Activated naive CD8-positive, alpha-beta T cell treated with anti-CD3 and anti-CD28 coated beads, Interleukin-2, amount 10 ng/mL, durations not matched to agents 7 days and 5 days (primary cell): ENCODE results near the gene TMIGD3. TPM values are rescaled to one million over a fixed set of nuclear protein-coding genes. Genes with fewer than 3 reads are reported as not detected.

Source experiments
- ATAC-seq: fragments of 150-1000 bp; cut with Tn5 transposase; one replicate; pipeline ENCODE4 v1.10.0; 2021; ENCODE audit warnings: low read depth, moderate library complexity
- POLR2A ChIA-PET: fragments of 350-600 bp; sonication (Branson Sonifier 250); formaldehyde crosslinking; loops from one replicate; lab custom pipeline; 2021; ENCODE audit warnings: antibody characterized with exemption; lab: Charles Lee
- DNase-seq: peaks from one replicate; pipeline ENCODE4 v3.0.0; 2021
- H3K27ac Mint-ChIP-seq: one replicate; pipeline ENCODE4 v1.8.0; 2022; ENCODE audit warnings: mild to moderate bottlenecking, mixed read lengths
- H3K27me3 Mint-ChIP-seq: one replicate; pipeline ENCODE4 v1.8.0; 2022; ENCODE audit warnings: mild to moderate bottlenecking, moderate library complexity, mixed read lengths
- H3K36me3 Mint-ChIP-seq: one replicate; pipeline ENCODE4 v1.8.0; 2021; ENCODE audit warnings: mild to moderate bottlenecking, mixed read lengths
- H3K4me1 Mint-ChIP-seq: one replicate; pipeline ENCODE4 v1.8.0; 2021; ENCODE audit warnings: mixed read lengths
- H3K4me3 Mint-ChIP-seq: one replicate; pipeline ENCODE4 v1.8.0; 2022; ENCODE audit warnings: mild to moderate bottlenecking, moderate library complexity, mixed read lengths
- H3K9me3 Mint-ChIP-seq: one replicate; pipeline ENCODE4 v1.8.0; 2021; ENCODE audit warnings: mixed read lengths
- total RNA-seq, 2 experiments: library from RNA; stranded (reverse); gene quantifications; one replicate each; pipeline ENCODE4 v1.2.3, GENCODE V29; 2021

The TMIGD3 gene
- total RNA-seq, 2 experiments from 2014 or later, result 0.42 TPM; not detected in 1

DNA sequence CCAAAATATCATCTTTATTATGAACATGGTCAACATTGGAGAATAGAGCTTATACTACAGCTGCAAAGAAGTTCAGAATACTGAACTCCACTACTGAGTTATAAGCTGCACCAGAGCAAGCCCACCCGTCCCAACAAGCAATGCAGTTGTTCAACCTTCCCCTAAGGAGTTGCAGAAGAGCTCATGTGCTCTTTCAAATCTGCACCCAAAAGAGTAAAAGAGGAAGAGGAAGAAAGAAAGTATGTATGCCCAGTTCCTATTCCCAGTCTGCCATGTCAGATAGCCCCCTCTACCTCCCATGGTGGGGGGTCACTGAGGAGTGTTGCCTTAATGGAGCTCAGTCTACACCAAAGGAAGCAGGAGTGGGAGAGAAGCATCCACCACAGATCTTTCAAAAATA is 22.8 kb downstream of the TMIGD3 start:
- ATAC-seq (no peak), DNase-seq (no peak)
- no peak overlapping the region for H3K27ac Mint-ChIP-seq
- POLR2A ChIA-PET, result interaction anchor here (1.2 to 4.0 kb wide), 3 partner anchors 10 to 27 kb away, joined by 3 to 17 read pairs (median 7); no protein-coding TSS in a partner anchor
- no peaks in the 10 kb centered on the region for H3K9me3 Mint-ChIP-seq
- H3K27me3 Mint-ChIP-seq, result peaks cover 5% of the 10 kb centered on the region
- peaks cover 17% of the 10 kb centered on the region for H3K36me3 Mint-ChIP-seq
- H3K4me1 Mint-ChIP-seq, result peaks cover 41% of the 10 kb centered on the region
- no peak overlapping the region for H3K4me3 Mint-ChIP-seq

DNA sequence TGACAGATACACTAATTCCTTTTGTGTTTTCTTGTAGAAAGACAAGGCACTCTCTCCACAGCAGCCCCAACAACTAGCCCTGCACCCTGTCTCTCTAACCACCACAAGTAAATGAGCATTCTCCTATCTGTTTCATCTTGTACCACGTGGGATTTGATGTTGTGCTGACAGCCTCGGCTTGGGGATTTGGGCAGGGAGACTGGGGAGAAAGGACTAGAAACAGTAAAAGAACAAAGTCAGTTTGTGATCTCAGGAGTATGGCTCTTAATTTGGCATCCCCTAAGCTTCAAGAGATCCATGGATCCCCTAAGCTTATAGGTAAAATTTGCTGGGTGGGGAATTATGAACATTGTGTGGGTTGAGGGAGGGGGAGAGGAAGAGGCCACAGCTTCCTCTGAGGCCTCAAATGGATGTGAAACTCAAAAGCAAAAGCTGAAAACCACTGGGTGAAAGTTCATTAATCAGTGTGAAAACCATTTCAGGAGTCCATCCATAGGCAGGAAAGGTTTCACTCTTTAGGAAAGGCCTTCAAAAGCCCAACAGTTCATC is 26.6 kb downstream of the TMIGD3 start:
- POLR2A ChIA-PET, result interaction anchor here (0.9 to 8.8 kb wide), 9 partner anchors 20 to 263 kb away, joined by 3 to 80 read pairs (median 4); partner anchors contain the start of genes ATP5PB and WDR77
- peak overlapping the region; percentile 72 for H3K4me3 Mint-ChIP-seq
- peaks cover 55% of the 10 kb centered on the region for H3K4me1 Mint-ChIP-seq
- peak; percentile 90 for ATAC-seq
- H3K27me3 Mint-ChIP-seq, result peaks cover 3% of the 10 kb centered on the region
- DNase-seq, result no peak
- peaks cover 1% of the 10 kb centered on the region for H3K9me3 Mint-ChIP-seq
- peak overlapping the region; percentile 84 for H3K27ac Mint-ChIP-seq
- peaks cover 26% of the 10 kb centered on the region for H3K36me3 Mint-ChIP-seq

DNA sequence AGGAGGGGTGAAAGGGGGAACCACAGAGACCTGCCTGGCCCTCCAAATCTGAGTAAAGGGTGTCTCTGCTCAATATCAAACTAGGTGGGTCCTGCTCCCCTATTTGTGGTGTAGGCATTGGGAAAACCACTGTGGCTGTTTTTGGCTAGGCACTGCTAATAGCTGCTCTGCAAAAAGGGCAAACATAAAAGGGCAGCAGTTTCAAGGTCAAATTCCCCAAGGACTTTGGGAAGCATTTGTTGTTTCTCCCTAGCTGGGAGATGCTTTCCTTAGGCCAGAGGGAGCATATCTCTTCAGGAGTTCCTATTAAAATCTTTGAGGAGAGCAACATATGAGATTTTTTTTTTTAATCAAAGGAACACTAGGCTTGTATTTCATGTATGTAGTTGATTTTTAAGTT is 27.2 kb downstream of the TMIGD3 start:
- POLR2A ChIA-PET, result interaction anchor here (0.8 to 8.8 kb wide), 11 partner anchors 19 to 512 kb away, joined by 3 to 80 read pairs (median 3); partner anchors contain the start of genes ADORA3, ATP5PB, DENND2D and TMIGD3

DNA sequence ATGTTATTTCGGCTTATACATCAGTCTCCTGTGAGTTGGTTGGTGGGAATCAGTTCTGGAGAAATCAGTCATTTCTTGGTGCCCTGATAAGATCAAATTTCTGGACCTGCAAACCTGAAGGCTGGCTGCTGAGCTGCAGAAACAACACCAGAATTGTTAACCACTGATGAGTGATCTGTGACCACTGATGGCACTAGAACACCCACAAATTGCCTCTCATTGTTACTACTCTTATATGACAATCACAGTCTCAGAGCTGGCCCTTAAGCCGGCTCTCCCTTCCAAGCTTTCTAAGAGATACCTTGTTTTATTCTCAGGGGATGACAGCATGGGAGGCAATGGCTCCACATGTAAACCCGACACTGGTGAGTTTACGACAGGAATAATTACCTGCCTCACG is 27.7 kb downstream of the TMIGD3 start:
- POLR2A ChIA-PET, result interaction anchor here (0.8 to 8.8 kb wide), 9 partner anchors 19 to 511 kb away, joined by 3 to 80 read pairs (median 4); partner anchors contain the start of genes ADORA3, ATP5PB, DENND2D and TMIGD3
- Mint-ChIP-seq H3K27ac (peak overlapping the region; percentile 84), H3K4me3 (peak overlapping the region; percentile 72), H3K4me1 (peaks cover 47% of the 10 kb centered on the region), H3K9me3 (peaks cover 1% of the 10 kb centered on the region), H3K27me3 (peaks cover 3% of the 10 kb centered on the region), H3K36me3 (peaks cover 26% of the 10 kb centered on the region)
- ATAC-seq, result peak; percentile 13
- DNase-seq, result no peak

More for the DNA sequence above, 27.2 kb downstream of the TMIGD3 start:
- peaks cover 3% of the 10 kb centered on the region for H3K27me3 Mint-ChIP-seq
- peaks cover 1% of the 10 kb centered on the region for H3K9me3 Mint-ChIP-seq
- DNase-seq, result no peak
- H3K27ac Mint-ChIP-seq, result peak overlapping the region; percentile 84
- H3K36me3 Mint-ChIP-seq, result peaks cover 26% of the 10 kb centered on the region
- H3K4me1 Mint-ChIP-seq, result peaks cover 50% of the 10 kb centered on the region
- no peak for ATAC-seq
- peak overlapping the region; percentile 72 for H3K4me3 Mint-ChIP-seq

DNA sequence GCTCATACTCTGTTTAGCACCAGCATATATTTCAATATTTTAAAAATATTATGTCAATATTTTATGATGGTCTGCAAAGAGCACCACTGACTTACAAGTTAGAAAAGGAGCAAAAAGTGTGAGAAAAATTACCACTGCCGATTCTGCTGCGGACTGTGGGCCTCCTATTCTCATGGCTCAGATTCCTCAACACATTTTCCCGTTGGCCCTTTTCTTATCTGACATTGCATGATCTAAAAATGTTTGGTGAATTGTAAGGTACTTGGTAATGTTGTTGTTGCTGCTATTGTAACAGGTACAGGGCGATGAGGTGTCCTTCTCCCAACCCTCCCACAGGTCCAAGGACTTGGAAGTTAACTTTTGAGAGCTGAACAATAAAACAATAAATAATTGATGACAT is 28.9 kb downstream of the TMIGD3 start:
- peaks cover 1% of the 10 kb centered on the region for H3K9me3 Mint-ChIP-seq
- H3K36me3 Mint-ChIP-seq, result peaks cover 26% of the 10 kb centered on the region
- peaks cover 2% of the 10 kb centered on the region for H3K27me3 Mint-ChIP-seq
- H3K27ac Mint-ChIP-seq, result peak overlapping the region; percentile 86
- POLR2A ChIA-PET, result interaction anchor here (0.6 to 8.8 kb wide), 4 partner anchors 26 to 260 kb away, joined by 4 to 80 read pairs (median 17); partner anchors contain the start of genes ATP5PB and WDR77
- ATAC-seq, result no peak
- DNase-seq, result no peak
- peaks cover 45% of the 10 kb centered on the region for H3K4me1 Mint-ChIP-seq
- H3K4me3 Mint-ChIP-seq, result peak overlapping the region; percentile 72

DNA sequence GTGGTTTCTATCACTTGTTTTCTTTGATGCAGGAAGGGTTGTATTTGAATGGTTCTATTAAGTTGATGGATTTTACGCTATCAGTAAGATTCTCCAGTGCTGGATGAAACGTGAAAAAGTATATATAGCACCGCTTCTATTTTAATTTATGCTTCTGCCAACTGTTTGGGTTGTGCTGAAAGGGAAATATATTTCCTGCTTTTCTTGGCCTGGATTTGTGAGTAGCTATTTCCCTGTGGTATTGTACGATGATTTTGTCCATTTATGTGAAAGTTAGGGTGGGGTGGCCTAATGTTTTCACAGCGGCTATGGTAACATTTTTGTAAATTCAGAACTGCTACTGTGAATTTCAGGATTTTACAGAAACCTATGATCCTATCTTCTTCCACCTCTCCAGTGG is 29.3 kb downstream of the TMIGD3 start:
- Mint-ChIP-seq H3K4me1 (peaks cover 45% of the 10 kb centered on the region), H3K4me3 (peak overlapping the region; percentile 72), H3K36me3 (peaks cover 26% of the 10 kb centered on the region), H3K9me3 (peaks cover 1% of the 10 kb centered on the region), H3K27ac (peak overlapping the region; percentile 86), H3K27me3 (no peaks in the 10 kb centered on the region)
- ATAC-seq (no peak), DNase-seq (no peak)
- POLR2A ChIA-PET, result interaction anchor here (0.6 to 8.8 kb wide), 3 partner anchors 25 to 259 kb away, joined by 4 to 80 read pairs (median 29); partner anchors contain the start of genes ATP5PB and WDR77

DNA sequence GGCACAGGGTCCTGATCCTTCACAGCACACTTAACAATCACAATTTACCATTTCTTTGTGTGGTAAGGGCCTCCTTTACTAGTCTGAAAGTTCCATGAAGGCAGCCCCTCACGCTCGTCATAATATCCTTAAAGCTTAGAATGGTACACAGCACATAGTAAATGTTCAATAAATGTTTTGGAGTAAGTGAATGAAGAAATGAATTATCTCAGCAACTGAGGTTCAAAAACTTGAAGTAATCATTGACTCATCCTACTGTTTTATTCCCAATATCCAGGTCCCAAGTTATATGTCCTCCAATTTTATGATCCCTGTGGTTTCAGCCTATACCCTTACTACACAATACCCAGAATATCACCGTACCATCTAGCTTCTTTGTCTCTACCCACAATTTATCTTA is 31.9 kb downstream of the TMIGD3 start:
- peaks cover 11% of the 10 kb centered on the region for H3K36me3 Mint-ChIP-seq
- H3K4me1 Mint-ChIP-seq, result peaks cover 29% of the 10 kb centered on the region
- POLR2A ChIA-PET, result interaction anchor here (0.6 to 8.8 kb wide), 12 partner anchors 9 to 289 kb away, joined by 3 to 80 read pairs (median 4); partner anchors contain the start of genes ATP5PB and WDR77
- no peak overlapping the region for H3K4me3 Mint-ChIP-seq
- ATAC-seq (no peak), DNase-seq (no peak)
- no peaks in the 10 kb centered on the region for H3K27me3 Mint-ChIP-seq
- peaks cover 1% of the 10 kb centered on the region for H3K9me3 Mint-ChIP-seq
- H3K27ac Mint-ChIP-seq, result no peak overlapping the region

DNA sequence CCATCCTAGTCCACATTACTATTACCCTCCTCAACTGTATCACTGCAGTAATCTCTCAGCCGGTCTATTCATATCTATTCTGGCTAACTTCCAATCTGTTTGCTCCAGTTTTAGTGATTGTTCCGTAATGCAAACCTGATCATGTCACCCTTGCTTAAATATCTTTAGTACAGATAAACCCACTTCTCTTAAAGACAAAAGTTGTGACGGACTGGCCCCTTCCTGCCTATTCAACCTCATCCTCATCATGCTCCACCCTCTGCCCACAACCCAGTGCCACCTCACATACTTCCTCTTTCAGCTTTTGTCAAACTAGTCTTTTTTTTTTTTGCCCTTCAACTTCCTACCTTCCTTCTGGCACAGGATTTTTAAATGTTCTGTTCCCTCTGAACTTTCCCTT is 32.4 kb downstream of the TMIGD3 start:
- DNase-seq (peak; percentile 53), ATAC-seq (peak; percentile 88)
- Mint-ChIP-seq H3K36me3 (peaks cover 11% of the 10 kb centered on the region), H3K27me3 (no peaks in the 10 kb centered on the region), H3K9me3 (peaks cover 1% of the 10 kb centered on the region), H3K27ac (no peak overlapping the region), H3K4me1 (peaks cover 25% of the 10 kb centered on the region), H3K4me3 (no peak overlapping the region)
- POLR2A ChIA-PET, result interaction anchor here (0.6 to 8.8 kb wide), 13 partner anchors 8 to 289 kb away, joined by 3 to 80 read pairs (median 4); partner anchors contain the start of genes ATP5PB and WDR77

DNA sequence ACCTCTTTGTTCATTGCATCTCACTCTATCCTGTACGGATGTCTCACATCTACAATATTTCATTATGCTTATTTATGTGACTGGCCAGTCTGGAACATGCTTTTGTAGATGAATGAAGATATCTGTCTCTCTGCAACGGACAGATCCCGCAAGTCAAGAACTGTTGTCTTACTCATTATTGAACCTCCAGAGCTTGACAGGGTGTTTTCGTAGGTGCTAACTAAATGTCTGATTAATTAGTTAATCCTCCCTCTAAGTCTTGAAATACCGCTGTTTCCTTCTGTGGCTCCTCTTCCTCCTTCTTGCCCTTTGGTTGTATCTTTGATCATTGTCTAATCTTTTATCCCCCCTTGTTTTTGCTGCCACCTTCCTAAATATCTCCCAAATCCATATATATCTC is 32.8 kb downstream of the TMIGD3 start:
- H3K4me3 Mint-ChIP-seq, result no peak overlapping the region
- H3K36me3 Mint-ChIP-seq, result peaks cover 10% of the 10 kb centered on the region
- no peak overlapping the region for H3K27ac Mint-ChIP-seq
- DNase-seq, result no peak
- peak; percentile 13 for ATAC-seq
- peaks cover 1% of the 10 kb centered on the region for H3K9me3 Mint-ChIP-seq
- peaks cover 21% of the 10 kb centered on the region for H3K4me1 Mint-ChIP-seq
- POLR2A ChIA-PET, result interaction anchor here (0.6 to 8.8 kb wide), 9 partner anchors 9 to 271 kb away, joined by 3 to 80 read pairs (median 4); partner anchors contain the start of genes ATP5PB and WDR77
- no peaks in the 10 kb centered on the region for H3K27me3 Mint-ChIP-seq

DNA sequence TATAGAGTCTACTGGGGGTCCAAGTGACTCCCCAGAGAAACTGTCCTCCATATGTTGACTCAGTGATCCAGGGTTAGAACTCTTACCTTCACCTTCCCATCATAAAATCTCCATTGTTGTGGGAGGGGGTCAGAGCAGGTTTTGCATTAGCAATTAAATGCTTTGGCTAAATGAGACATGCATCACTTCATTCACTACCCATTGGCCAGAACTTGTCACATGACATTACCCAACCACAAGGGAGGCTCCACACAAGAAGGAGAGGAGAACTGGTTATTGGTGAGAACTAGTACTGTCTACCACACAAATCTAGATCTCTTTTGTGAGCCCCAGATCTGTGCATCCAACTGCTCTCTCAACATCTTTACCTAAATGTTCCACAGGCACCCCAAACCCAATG is 33.9 kb downstream of the TMIGD3 start:
- POLR2A ChIA-PET, result no interaction called here
- Mint-ChIP-seq H3K4me1 (peaks cover 18% of the 10 kb centered on the region), H3K9me3 (peaks cover 1% of the 10 kb centered on the region), H3K4me3 (no peak overlapping the region), H3K27me3 (no peaks in the 10 kb centered on the region), H3K27ac (no peak overlapping the region), H3K36me3 (peaks cover 13% of the 10 kb centered on the region)
- DNase-seq (no peak), ATAC-seq (no peak)

DNA sequence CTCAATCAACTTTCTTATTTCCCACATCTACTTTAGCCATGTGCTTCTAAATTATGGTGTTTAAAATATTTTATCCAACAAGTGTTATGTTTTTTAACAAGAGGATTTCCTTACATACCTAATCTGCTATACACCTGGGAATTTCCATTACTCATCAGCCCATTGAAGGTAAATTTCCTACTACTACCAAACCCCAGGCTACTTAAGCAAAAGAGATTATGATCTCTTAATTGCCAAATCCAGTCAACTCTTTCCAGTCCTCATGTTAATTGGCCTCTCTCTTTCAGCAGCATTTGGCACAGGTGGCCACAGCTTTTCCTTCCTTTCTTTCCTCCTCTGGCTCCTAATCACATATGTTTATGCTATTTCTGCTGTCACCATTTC is 34.7 kb downstream of the TMIGD3 start:
- DNase-seq (no peak), ATAC-seq (no peak)
- H3K27ac Mint-ChIP-seq, result no peak overlapping the region
- H3K4me3 Mint-ChIP-seq, result no peak overlapping the region
- POLR2A ChIA-PET, result no interaction called here
- H3K36me3 Mint-ChIP-seq, result peaks cover 21% of the 10 kb centered on the region
- H3K4me1 Mint-ChIP-seq, result peaks cover 17% of the 10 kb centered on the region
- no peaks in the 10 kb centered on the region for H3K27me3 Mint-ChIP-seq
- H3K9me3 Mint-ChIP-seq, result peaks cover 1% of the 10 kb centered on the region

DNA sequence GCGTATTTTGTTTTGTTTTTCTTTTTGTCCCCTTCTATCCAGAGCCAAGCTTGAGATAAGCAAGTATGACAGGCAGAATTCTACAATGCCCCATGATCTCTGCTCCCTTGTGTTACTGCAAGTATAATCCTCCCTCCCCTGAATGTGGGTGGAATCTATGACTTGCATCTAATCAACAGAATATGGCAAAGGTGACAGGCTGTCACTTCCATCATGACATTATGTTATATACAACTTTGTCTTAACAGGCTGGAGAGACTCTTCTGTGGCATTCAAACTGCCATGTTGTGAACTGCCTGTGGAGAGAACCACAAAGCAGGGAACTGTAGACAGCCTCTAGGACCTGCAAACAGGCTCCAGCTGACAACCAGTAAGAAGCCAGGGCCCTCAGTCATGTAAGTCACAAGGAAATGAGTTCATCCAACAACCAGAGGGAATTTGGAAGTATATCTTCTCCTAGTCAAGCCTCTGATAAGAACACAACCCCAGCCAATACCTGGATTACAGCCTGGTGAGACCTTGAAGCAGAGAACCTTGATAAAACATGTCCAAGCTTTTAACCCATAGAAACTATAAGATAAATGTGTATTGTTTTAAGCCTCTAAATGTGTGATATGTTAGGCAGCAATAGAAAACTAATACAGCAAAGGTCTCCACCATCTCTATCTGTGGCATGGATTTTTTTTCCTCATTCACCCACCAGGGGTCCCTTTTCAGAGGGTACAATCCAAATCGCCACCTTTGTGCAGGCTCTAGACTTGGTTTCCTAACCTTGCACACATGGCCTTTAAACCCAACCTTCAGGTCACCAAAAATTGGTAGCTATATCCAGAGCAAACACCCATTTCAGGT is 35.3 kb downstream of the TMIGD3 start:
- no peak for DNase-seq
- Mint-ChIP-seq H3K27ac (no peak overlapping the region), H3K9me3 (peaks cover 1% of the 10 kb centered on the region), H3K36me3 (peaks cover 25% of the 10 kb centered on the region), H3K27me3 (no peaks in the 10 kb centered on the region), H3K4me1 (peaks cover 16% of the 10 kb centered on the region), H3K4me3 (no peak overlapping the region)
- no peak for ATAC-seq
- POLR2A ChIA-PET, result no interaction called here

DNA sequence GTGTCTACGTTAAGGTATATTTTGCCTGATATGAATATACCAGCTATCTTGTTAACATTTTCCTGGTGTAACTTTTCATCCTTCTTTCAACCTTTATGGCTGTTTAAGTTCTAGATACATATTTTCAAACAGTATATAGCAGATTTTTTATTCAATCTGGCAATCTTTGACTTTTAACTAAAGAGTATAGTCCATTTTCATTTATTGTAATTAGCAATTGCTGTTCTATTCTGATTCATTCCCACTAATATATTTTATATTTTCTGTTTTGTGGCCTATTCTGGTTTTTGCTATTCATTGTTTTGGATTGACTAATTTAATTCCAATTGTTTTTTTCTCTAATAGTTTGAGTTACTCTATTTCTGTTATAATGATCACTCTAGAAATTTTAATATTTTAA is 37.0 kb downstream of the TMIGD3 start:
- H3K27me3 Mint-ChIP-seq, result no peaks in the 10 kb centered on the region
- no peak for ATAC-seq
- DNase-seq, result no peak
- H3K27ac Mint-ChIP-seq, result no peak overlapping the region
- H3K9me3 Mint-ChIP-seq, result no peaks in the 10 kb centered on the region
- POLR2A ChIA-PET, result interaction anchor here (0.9 kb wide), 1 partner anchor 41 kb away, joined by 3 read pairs; no protein-coding TSS in a partner anchor
- peaks cover 32% of the 10 kb centered on the region for H3K36me3 Mint-ChIP-seq
- peaks cover 9% of the 10 kb centered on the region for H3K4me1 Mint-ChIP-seq
- no peak overlapping the region for H3K4me3 Mint-ChIP-seq
